22Rv1 (cell line): ENCODE measurements around the gene RPL26.

ENCODE experiments used
- H3K27ac ChIP-seq: fragments of 450-650 bp; 2 replicates; pipeline ENCODE4 v1.5.1; 2017
- CTCF ChIP-seq: fragments of 450-650 bp; IDR thresholded peaks from 2 replicates; pipeline ENCODE4 v1.5.1; 2017; ENCODE audit warnings: mild to moderate bottlenecking
- ZFX ChIP-seq: fragments of 450-650 bp; IDR thresholded peaks from 2 replicates; pipeline ENCODE4 v1.6.1; 2017; ENCODE audit warnings: antibody characterized with exemption, borderline replicate concordance

The RPL26 gene

GRCh38 chr17:8418471-8418870, 35.5 kb upstream of the RPL26 start:
- H3K27ac ChIP-seq = no peak overlapping the region
- no peak for TF ChIP-seq CTCF
- no peak for TF ChIP-seq ZFX

GRCh38 chr17:8417806-8418205, 34.8 kb upstream of the RPL26 start:
- H3K27ac ChIP-seq = no peak overlapping the region
- TF ChIP-seq ZFX (no peak), CTCF (no peak)

- no peak for TF ChIP-seq CTCF
- TF ChIP-seq ZFX = no peak
- no peak overlapping the region for H3K27ac ChIP-seq
Measured at GRCh38 chr17:8413938-8414337, 30.9 kb upstream of the RPL26 start.

GRCh38 chr17:8413328-8413727, 30.3 kb upstream of the RPL26 start:
- TF ChIP-seq ZFX (no peak), CTCF (no peak)
- H3K27ac ChIP-seq = no peak overlapping the region

- no peak overlapping the region for H3K27ac ChIP-seq
- TF ChIP-seq CTCF = no peak
- no peak for TF ChIP-seq ZFX
Measured at GRCh38 chr17:8412089-8412488, 29.1 kb upstream of the RPL26 start.

- TF ChIP-seq CTCF (no peak), ZFX (no peak)
- no peak overlapping the region for H3K27ac ChIP-seq
Measured at GRCh38 chr17:8410883-8411238, 27.9 kb upstream of the RPL26 start.

- no peak overlapping the region for H3K27ac ChIP-seq
- TF ChIP-seq CTCF = peak; percentile 89
- no peak for TF ChIP-seq ZFX
Measured at GRCh38 chr17:8409966-8410882, 27.2 kb upstream of the RPL26 start.
